CD14-positive monocyte (primary cell): Measurements from ENCODE around the gene IMMP2L. TPM values are rescaled to one million over a fixed set of nuclear protein-coding genes. Genes with fewer than 3 reads are reported as not detected.
A peak's percentile ranks its signal among the peaks of the same experiment; 100 is the strongest.

Source experiments
- DNase-seq, 3 donors: peaks; one replicate each; pipeline ENCODE4 v3.0.0-alpha.2; 2011 to 2022
- H2AFZ ChIP-seq: 2 replicates; pipeline ENCODE4 v1.6.0; 2012; ENCODE audit warnings: mild to moderate bottlenecking, low read depth, low read length, inconsistent platforms; ENCODE audit not compliant: insufficient read depth, poor library complexity, severe bottlenecking
- H3K27ac ChIP-seq, 2 donors: 1 replicate in 1 of 2; 2 replicates in 1 of 2; pipeline ENCODE4 v1.5.1; 2012 to 2013; ENCODE audit warnings: low read length in 2 of 2, control low read depth in 1 of 2, inconsistent platforms in 1 of 2, low read depth in 1 of 2, mild to moderate bottlenecking in 1 of 2
- H3K27me3 ChIP-seq, 2 donors: one replicate each; pipeline versions ENCODE4 v1.6.0 to v1.6.1; 2011 to 2013; ENCODE audit warnings: low read length in 2 of 2; ENCODE audit not compliant: control insufficient read depth in 2 of 2, insufficient read depth in 2 of 2
- H3K36me3 ChIP-seq, 2 donors: replicated peaks in 1 of 2; 1 replicate in 1 of 2; 2 replicates in 1 of 2; pipeline versions ENCODE4 v1.5.1 to v1.6.1; 2012 to 2013; ENCODE audit warnings: low read length in 2 of 2, control low read depth in 1 of 2, inconsistent platforms in 1 of 2, mild to moderate bottlenecking in 1 of 2; ENCODE audit not compliant: insufficient read depth in 2 of 2, control insufficient read depth in 1 of 2
- H3K4me1 ChIP-seq, 2 donors: 1 replicate in 1 of 2; 2 replicates in 1 of 2; pipeline versions ENCODE4 v1.5.1 to v1.6.1; 2012 to 2013; ENCODE audit warnings: low read length in 2 of 2, control low read depth in 1 of 2, inconsistent platforms in 1 of 2, mild to moderate bottlenecking in 1 of 2, moderate library complexity in 1 of 2; ENCODE audit not compliant: insufficient read depth in 2 of 2, control insufficient read depth in 1 of 2
- H3K4me2 ChIP-seq: replicated peaks from 2 replicates; pipeline ENCODE3; 2012; ENCODE audit warnings: low read length, moderate library complexity, mild to moderate bottlenecking; ENCODE audit not compliant: poor library complexity, severe bottlenecking; ENCODE audit errors: extremely low read depth
- H3K4me3 ChIP-seq, 3 experiments: fragments of 200-600 bp in 1 of 3; sonication (generic) in 1 of 3; replicated peaks in 1 of 3; 1 replicate in 2 of 3; 2 replicates in 1 of 3; pipeline ENCODE4 v1.5.1; 2011 to 2013; ENCODE audit warnings: low read length in 3 of 3, mild to moderate bottlenecking in 3 of 3, control low read depth in 2 of 3, low read depth in 2 of 3, inconsistent platforms in 1 of 3, moderate library complexity in 1 of 3
- H3K79me2 ChIP-seq: 2 replicates; pipeline ENCODE4 v1.6.0; 2012; ENCODE audit warnings: mild to moderate bottlenecking, control low read depth, inconsistent platforms, low read length, moderate library complexity; ENCODE audit not compliant: insufficient read depth
- H3K9ac ChIP-seq: 2 replicates; pipeline ENCODE4 v1.6.0; 2017; ENCODE audit warnings: low read length, mild to moderate bottlenecking; ENCODE audit not compliant: insufficient read depth, poor library complexity, severe bottlenecking
- H3K9me3 ChIP-seq, 2 donors: replicated peaks in 1 of 2; 1 replicate in 1 of 2; 2 replicates in 1 of 2; pipeline versions ENCODE4 v1.5.1 to v1.6.1; 2012 to 2013; ENCODE audit warnings: low read length in 2 of 2, control low read depth in 1 of 2; ENCODE audit not compliant: control insufficient read depth in 1 of 2, insufficient read depth in 1 of 2
- H4K20me1 ChIP-seq: 2 replicates; pipeline ENCODE4 v1.6.0; 2012; ENCODE audit warnings: mild to moderate bottlenecking, low read length, control low read depth, moderate library complexity; ENCODE audit not compliant: insufficient read depth
- H3K27ac Mint-ChIP-seq, 7 donors: one replicate each; pipeline ENCODE4 v1.8.0; 2020; ENCODE audit warnings: mild to moderate bottlenecking in 7 of 7, mixed read lengths in 7 of 7, moderate library complexity in 6 of 7, inconsistent platforms in 2 of 7
- H3K27me3 Mint-ChIP-seq, 3 donors: one replicate each; pipeline ENCODE4 v1.8.0; 2021 to 2022; ENCODE audit warnings: low read depth in 3 of 3, mild to moderate bottlenecking in 3 of 3, mixed read lengths in 3 of 3, moderate library complexity in 3 of 3, inconsistent platforms in 1 of 3
- H3K36me3 Mint-ChIP-seq, 2 donors: one replicate each; pipeline ENCODE4 v1.8.0; 2020; ENCODE audit warnings: mixed read lengths in 2 of 2, inconsistent platforms in 1 of 2, mild to moderate bottlenecking in 1 of 2
- H3K4me1 Mint-ChIP-seq: one replicate; pipeline ENCODE4 v1.8.0; 2020; ENCODE audit warnings: mild to moderate bottlenecking, mixed read lengths
- H3K4me3 Mint-ChIP-seq, 2 donors: one replicate each; pipeline ENCODE4 v1.8.0; 2020; ENCODE audit warnings: mild to moderate bottlenecking in 2 of 2, mixed read lengths in 2 of 2, moderate library complexity in 1 of 2
- H3K9me3 Mint-ChIP-seq, 7 donors: one replicate each; pipeline ENCODE4 v1.8.0; 2020 to 2022; ENCODE audit warnings: mixed read lengths in 7 of 7, mild to moderate bottlenecking in 6 of 7, moderate library complexity in 6 of 7, inconsistent platforms in 2 of 7
- WGBS: methylation state at CpG from one replicate; pipeline ENCODE4 v1.1.5; 2013; ENCODE audit warnings: missing lambda C conversion rate; ENCODE audit not compliant: insufficient coverage; 5-methylcytosine and 5-hydroxymethylcytosine counted together
- intact Hi-C, 2 donors: fragments of 100-400 bp; cut with micrococcal nuclease; formaldehyde crosslinking; loops; one replicate each; pipeline versions ENCODE4 v1.15.0 to v1.15.1; 2023
- polyA plus RNA-seq, 3 donors: library from polyadenylated mRNA; depleted of rRNA in 1 of 3; unstranded in 2 of 3; stranded (reverse) in 1 of 3; fragments of 300-500 nt in 2 of 3; fragments of >200 nt in 1 of 3; fragmentation: Illumina TruSeq in 2 of 3; gene quantifications; 1 replicate in 2 of 3; 2 replicates in 1 of 3; pipeline ENCODE4 v1.2.3, GENCODE V29; 2012 to 2021
- TF ChIP-seq, protein P1 (sequence below): fragments of 200-600 bp; IDR thresholded peaks from one replicate; pipeline ENCODE4 v1.8.0; 2022; ENCODE audit warnings: antibody characterized with exemption, mild to moderate bottlenecking

IMMP2L gene
- polyA plus RNA-seq, 3 donors, result 1.9 to 6.4 (median 6.2) TPM

DNA sequence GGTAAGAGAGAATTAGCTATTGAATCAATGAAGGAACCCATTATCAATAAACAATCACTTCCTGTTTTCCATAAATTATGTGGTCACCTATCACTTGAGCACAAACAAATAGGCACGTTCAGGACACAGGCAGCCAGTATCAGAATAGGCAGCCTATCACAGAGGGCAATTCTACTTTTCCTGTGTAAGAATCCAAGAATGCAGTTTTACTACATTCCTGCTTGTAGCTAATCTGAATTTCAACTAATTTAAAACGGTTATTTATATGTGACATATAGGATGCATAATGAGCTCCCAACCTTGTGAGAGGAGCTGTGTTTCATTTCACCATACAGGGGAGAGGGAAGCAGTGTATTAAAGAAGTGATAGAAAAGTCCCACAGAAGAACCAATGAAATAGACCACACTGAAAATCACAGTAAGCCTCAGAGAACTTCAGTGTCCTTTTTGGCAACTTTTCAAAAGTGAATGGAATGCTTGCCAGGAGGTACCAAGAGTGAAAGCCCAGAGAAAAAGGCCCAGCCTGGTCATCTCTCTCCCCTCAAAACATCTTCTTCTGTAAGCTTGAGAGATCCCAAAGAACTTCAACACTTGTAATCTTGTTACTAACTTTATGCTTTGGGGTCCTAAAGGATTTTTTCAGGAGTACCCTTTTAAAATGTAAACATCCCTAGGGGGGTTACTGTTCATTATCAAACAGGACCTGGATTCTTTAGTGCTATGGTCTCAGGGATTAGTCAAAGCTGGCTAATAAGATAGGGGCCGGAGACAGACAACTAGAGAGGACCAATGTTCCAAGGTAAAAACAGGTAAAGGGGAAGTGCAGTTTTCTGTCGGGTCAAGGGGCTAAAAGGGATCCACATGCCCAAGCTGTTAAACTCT lies 1.3 kb downstream of the IMMP2L start:
- H2AFZ ChIP-seq, result peak overlapping the region; percentile 94
- intact Hi-C loops, result no loop called here
- no peak overlapping the region for H3K27ac ChIP-seq
- 31% methylated on average over 2 of the region's 4 CpGs for WGBS
- no peaks in the 10 kb centered on the region for H3K36me3 ChIP-seq
- H3K4me3 Mint-ChIP-seq, result peak overlapping the region; percentile 78 to 93
- H3K4me1 Mint-ChIP-seq, result peaks cover 14% of the 10 kb centered on the region
- H3K27me3 ChIP-seq, result no peaks in the 10 kb centered on the region
- no peaks in the 10 kb centered on the region for H3K27me3 Mint-ChIP-seq
- peak overlapping the region; percentile 85 for H3K4me2 ChIP-seq
- peak overlapping the region in 3 of 7 donors; percentile 30 to 82 (median 36) for H3K27ac Mint-ChIP-seq
- H4K20me1 ChIP-seq, result no peaks in the 10 kb centered on the region
- H3K9me3 ChIP-seq, result no peaks in the 10 kb centered on the region
- peaks cover under 1 to 12% of the 10 kb centered on the region in 2 donors for H3K36me3 Mint-ChIP-seq
- no peaks in the 10 kb centered on the region for H3K9me3 Mint-ChIP-seq
- no peaks in the 10 kb centered on the region for H3K79me2 ChIP-seq
- TF ChIP-seq, protein P1, sequence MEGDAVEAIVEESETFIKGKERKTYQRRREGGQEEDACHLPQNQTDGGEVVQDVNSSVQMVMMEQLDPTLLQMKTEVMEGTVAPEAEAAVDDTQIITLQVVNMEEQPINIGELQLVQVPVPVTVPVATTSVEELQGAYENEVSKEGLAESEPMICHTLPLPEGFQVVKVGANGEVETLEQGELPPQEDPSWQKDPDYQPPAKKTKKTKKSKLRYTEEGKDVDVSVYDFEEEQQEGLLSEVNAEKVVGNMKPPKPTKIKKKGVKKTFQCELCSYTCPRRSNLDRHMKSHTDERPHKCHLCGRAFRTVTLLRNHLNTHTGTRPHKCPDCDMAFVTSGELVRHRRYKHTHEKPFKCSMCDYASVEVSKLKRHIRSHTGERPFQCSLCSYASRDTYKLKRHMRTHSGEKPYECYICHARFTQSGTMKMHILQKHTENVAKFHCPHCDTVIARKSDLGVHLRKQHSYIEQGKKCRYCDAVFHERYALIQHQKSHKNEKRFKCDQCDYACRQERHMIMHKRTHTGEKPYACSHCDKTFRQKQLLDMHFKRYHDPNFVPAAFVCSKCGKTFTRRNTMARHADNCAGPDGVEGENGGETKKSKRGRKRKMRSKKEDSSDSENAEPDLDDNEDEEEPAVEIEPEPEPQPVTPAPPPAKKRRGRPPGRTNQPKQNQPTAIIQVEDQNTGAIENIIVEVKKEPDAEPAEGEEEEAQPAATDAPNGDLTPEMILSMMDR, result no peak
- H3K4me3 ChIP-seq, result peak overlapping the region in 1 of 3 experiments; percentile 81
- H3K4me1 ChIP-seq, result peaks cover 13 to 16% of the 10 kb centered on the region in 2 donors
- no peak for DNase-seq
- H3K9ac ChIP-seq, result peak overlapping the region; percentile 85

DNA sequence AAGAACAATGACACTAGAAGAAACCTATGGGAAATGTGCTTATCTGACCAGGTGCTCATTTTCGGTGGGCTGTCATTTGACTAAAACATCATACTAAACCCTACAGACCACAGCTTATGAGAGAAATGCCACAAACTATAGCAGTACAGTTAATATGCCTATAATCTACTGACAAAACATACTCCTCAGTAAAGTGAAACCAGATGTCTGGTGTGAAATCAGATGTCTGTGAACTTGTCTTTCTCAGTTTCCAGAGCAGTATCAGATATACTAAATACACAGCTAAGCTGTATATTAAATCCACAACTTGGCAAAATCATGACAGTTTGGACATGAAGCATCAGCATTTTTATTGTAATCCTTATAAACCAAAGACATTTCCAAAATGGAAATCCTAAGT lies 3.3 kb downstream of the IMMP2L start:
- Histone ChIP-seq H3K79me2 (no peaks in the 10 kb centered on the region), H4K20me1 (no peaks in the 10 kb centered on the region), H3K27me3 (no peaks in the 10 kb centered on the region), H3K36me3 (no peaks in the 10 kb centered on the region), H3K9ac (no peak overlapping the region), H2AFZ (no peak overlapping the region), H3K9me3 (no peaks in the 10 kb centered on the region), H3K4me2 (no peak overlapping the region), H3K4me3 (no peak overlapping the region), H3K27ac (no peak overlapping the region), H3K4me1 (peaks cover 13 to 16% of the 10 kb centered on the region in 2 donors)
- Mint-ChIP-seq H3K4me1 (peaks cover 14% of the 10 kb centered on the region), H3K4me3 (no peak overlapping the region), H3K27me3 (no peaks in the 10 kb centered on the region), H3K27ac (no peak overlapping the region), H3K9me3 (no peaks in the 10 kb centered on the region), H3K36me3 (peaks cover 10 to 22% of the 10 kb centered on the region in 2 donors)
- TF ChIP-seq, protein P1, result no peak
- DNase-seq, result no peak
- intact Hi-C loops, result no loop called here
- 100% methylated on average over 1 of the region's 1 CpG for WGBS
